Smooth muscle cell (in vitro differentiated cells): Measurements from ENCODE around the gene AP3S1. TPM values are rescaled to one million over a fixed set of nuclear protein-coding genes. Genes with fewer than 3 reads are reported as not detected.

ENCODE experiments used
- DNase-seq: peaks from one replicate; lab custom pipeline; 2025; ENCODE audit not compliant: unreplicated experiment; lab: John Stamatoyannopoulos, UW
- H2AFZ ChIP-seq: fragments of 200-600 bp; sonication (generic); 2 replicates; pipeline ENCODE4 v1.6.0; 2016; ENCODE audit warnings: antibody characterized with exemption, low read depth, mild to moderate bottlenecking
- H3F3A ChIP-seq: fragments of 200-600 bp; sonication (generic); 2 replicates; pipeline ENCODE4 v1.6.0; 2017; ENCODE audit warnings: antibody characterized with exemption, low read depth
- H3K27ac ChIP-seq: fragments of 200-600 bp; sonication (generic); 2 replicates; pipeline ENCODE4 v1.5.1; 2016; ENCODE audit warnings: low read depth, mild to moderate bottlenecking
- H3K27me3 ChIP-seq: fragments of 200-600 bp; sonication (generic); 2 replicates; pipeline ENCODE4 v1.6.1; 2016; ENCODE audit warnings: low read depth, mild to moderate bottlenecking
- H3K36me3 ChIP-seq: fragments of 200-600 bp; sonication (generic); 2 replicates; pipeline ENCODE4 v1.5.1; 2016; ENCODE audit warnings: low read depth
- H3K4me1 ChIP-seq: fragments of 200-600 bp; sonication (generic); 2 replicates; pipeline ENCODE4 v1.5.1; 2016; ENCODE audit warnings: low read depth
- H3K4me2 ChIP-seq: fragments of 200-600 bp; sonication (generic); 2 replicates; pipeline ENCODE4 v1.6.0; 2016; ENCODE audit warnings: mild to moderate bottlenecking
- H3K4me3 ChIP-seq: fragments of 200-600 bp; sonication (generic); 2 replicates; pipeline ENCODE4 v1.5.1; 2016; ENCODE audit warnings: mild to moderate bottlenecking
- H3K79me2 ChIP-seq: fragments of 200-600 bp; sonication (generic); 2 replicates; pipeline ENCODE4 v1.6.0; 2016; ENCODE audit warnings: low read depth, mild to moderate bottlenecking
- H3K9ac ChIP-seq: fragments of 200-600 bp; sonication (generic); 2 replicates; pipeline ENCODE4 v1.6.0; 2016; ENCODE audit warnings: low read depth
- H3K9me3 ChIP-seq: fragments of 200-600 bp; sonication (generic); replicated peaks from 2 replicates; pipeline ENCODE4 v1.5.1; 2016; ENCODE audit warnings: low read depth
- H4K20me1 ChIP-seq: fragments of 200-600 bp; sonication (generic); 2 replicates; pipeline ENCODE4 v1.6.0; 2016; ENCODE audit warnings: low read depth
- CTCF ChIP-seq: fragments of 200-600 bp; sonication (generic); IDR thresholded peaks from 2 replicates; pipeline ENCODE4 v1.5.1; 2017; ENCODE audit warnings: borderline replicate concordance, mild to moderate bottlenecking, antibody characterized with exemption; ENCODE audit not compliant: insufficient read depth, poor library complexity, severe bottlenecking
- WGBS: methylation state at CpG from one replicate; pipeline ENCODE4 v1.1.7; 2016; ENCODE audit warnings: low lambda C conversion rate; 5-methylcytosine and 5-hydroxymethylcytosine counted together
- polyA plus RNA-seq: library from polyadenylated mRNA; unstranded; fragments of >200 nt; fragmentation: Nextera tagmentation; extraction: Ambion mirVana; gene quantifications from 2 replicates; pipeline ENCODE4 v1.2.1, GENCODE V29; 2016
- total RNA-seq: library from RNA; depleted of rRNA; stranded (reverse); fragments of >200 nt; gene quantifications from 2 replicates; pipeline ENCODE4 v1.2.3, GENCODE V29; 2014

The AP3S1 gene
- total and polyA plus RNA-seq, 2 experiments from 2014 or later = 130 to 191 TPM

DNA sequence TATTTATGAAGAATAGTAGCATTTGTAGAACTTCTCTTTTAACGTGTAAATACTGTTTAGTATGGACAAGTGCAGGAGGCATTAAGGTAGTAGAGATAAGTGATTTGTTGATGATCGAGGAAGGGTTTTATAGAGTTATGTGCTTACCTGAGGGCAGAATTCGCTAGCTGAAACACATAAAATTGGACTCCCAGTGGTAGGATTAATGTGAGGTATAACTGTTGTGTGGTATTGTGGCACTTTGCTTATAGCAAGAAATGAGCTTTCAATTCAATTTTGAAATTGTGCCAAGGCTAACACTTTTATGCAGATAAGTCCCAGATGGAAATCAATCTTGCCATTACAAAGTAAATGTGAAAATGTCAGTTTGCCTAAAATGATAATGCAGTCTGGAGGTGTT is 1.2 kb downstream of the AP3S1 start:
- no peaks in the 10 kb centered on the region for H3K9me3 ChIP-seq
- H3F3A ChIP-seq = no peaks in the 10 kb centered on the region
- H3K27me3 ChIP-seq = no peaks in the 10 kb centered on the region
- no peaks in the 10 kb centered on the region for H3K36me3 ChIP-seq
- peak overlapping the region; percentile 96 for H3K4me3 ChIP-seq
- H3K27ac ChIP-seq = no peak overlapping the region
- H4K20me1 ChIP-seq = peaks cover 83% of the 10 kb centered on the region
- TF ChIP-seq CTCF = no peak
- H2AFZ ChIP-seq = no peak overlapping the region
- WGBS = 35% methylated on average over 3 of the region's 3 CpGs
- H3K9ac ChIP-seq = peak overlapping the region; percentile 92
- H3K4me2 ChIP-seq = peak overlapping the region; percentile 85
- H3K79me2 ChIP-seq = peaks cover 95% of the 10 kb centered on the region
- DNase-seq = no peak
- H3K4me1 ChIP-seq = peaks cover 15% of the 10 kb centered on the region

DNA sequence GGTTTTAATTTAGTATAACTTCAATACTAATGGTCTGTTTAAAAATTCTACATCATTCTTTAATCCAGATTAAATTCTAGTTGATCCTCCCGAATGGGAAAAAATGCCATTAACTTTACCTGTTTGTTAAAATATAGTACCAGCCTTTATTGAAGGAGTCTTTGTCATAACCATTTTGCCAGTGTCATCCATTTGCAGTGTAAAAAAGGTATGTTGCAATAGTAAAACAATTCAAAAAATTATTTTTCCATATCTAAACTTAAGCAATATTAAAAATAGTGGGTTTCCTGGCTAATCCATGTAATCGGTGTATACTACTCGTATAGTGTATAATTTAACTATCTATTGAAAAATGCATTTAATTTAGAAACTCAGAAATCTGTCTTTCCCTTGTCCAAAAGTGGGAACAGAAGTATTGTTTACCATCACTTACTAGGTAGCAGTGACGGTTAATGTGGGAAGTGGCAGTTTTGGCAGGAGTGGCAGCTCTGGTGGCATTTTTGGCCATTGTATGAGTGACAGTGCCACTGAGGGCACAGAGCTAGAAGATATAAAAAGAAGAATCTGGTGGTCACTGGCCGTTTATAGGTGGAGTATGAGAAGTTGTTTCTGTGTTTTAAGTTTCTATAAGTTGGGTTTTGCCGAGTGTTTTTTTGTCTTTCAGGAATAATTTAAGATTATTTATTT is 1.9 kb downstream of the AP3S1 start:
- Histone ChIP-seq H3K27me3 (no peaks in the 10 kb centered on the region), H3F3A (no peaks in the 10 kb centered on the region), H3K4me1 (peaks cover 15% of the 10 kb centered on the region), H3K4me3 (peak overlapping the region; percentile 96), H2AFZ (no peak overlapping the region), H3K4me2 (peak overlapping the region; percentile 85), H3K27ac (no peak overlapping the region), H3K9ac (no peak overlapping the region), H3K9me3 (no peaks in the 10 kb centered on the region), H4K20me1 (peaks cover 83% of the 10 kb centered on the region), H3K79me2 (peaks cover 95% of the 10 kb centered on the region), H3K36me3 (no peaks in the 10 kb centered on the region)
- WGBS = 87% methylated on average over 6 of the region's 6 CpGs
- no peak for DNase-seq
- no peak for TF ChIP-seq CTCF

DNA sequence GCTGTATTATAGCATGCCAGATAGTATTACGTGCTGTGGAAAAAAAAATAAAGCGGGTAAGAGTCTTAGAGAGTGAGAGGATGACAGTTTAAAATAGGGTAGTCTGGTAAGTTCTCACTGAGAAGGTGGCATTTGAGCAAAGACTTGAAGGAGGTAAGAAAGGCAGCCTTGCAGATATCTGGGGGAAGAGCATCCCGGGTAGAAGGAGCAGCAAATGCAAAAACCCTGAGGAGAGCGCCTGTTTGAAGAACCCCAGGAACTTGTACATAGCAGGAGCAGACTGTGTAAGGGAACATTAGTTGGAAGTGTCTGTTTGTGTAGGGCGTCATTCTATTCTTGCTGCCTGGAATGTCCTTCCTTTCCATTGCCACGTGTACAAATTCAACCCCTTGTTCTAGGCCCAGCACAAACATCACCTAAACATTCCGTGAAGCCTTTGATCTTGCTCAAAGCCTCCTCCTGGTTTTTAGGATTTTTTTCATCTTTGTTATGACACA is 2.6 kb downstream of the AP3S1 start:
- WGBS = 70% methylated on average over 7 of the region's 7 CpGs
- peaks cover 84% of the 10 kb centered on the region for H4K20me1 ChIP-seq
- DNase-seq = no peak
- H3K27ac ChIP-seq = no peak overlapping the region
- TF ChIP-seq CTCF = no peak
- no peaks in the 10 kb centered on the region for H3F3A ChIP-seq
- no peaks in the 10 kb centered on the region for H3K9me3 ChIP-seq
- no peak overlapping the region for H3K9ac ChIP-seq
- peaks cover 12% of the 10 kb centered on the region for H3K4me1 ChIP-seq
- H3K4me2 ChIP-seq = peak overlapping the region; percentile 85
- H3K4me3 ChIP-seq = no peak overlapping the region
- no peaks in the 10 kb centered on the region for H3K27me3 ChIP-seq
- no peak overlapping the region for H2AFZ ChIP-seq
- no peaks in the 10 kb centered on the region for H3K36me3 ChIP-seq
- H3K79me2 ChIP-seq = peaks cover 95% of the 10 kb centered on the region

DNA sequence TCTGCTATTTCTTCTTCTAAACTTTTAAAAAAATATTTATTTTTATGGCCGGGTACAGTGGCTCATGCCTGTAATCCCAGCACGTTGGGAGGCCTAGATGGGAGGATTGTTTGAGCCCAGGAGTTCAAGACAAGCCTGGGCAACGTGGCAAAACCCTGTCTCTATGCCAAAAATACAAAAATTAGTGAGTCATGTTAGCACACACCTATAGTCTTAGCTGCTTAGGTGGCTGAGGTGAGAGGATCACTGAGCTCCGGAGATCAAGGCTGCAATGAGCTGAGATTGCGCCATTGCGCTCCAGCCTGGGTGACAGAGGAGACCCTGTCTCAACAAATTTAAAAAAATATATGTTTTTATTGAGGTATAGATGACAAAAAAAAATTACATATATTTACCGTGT is 5.6 kb downstream of the AP3S1 start:
- DNase-seq = no peak
- Histone ChIP-seq H3K36me3 (no peaks in the 10 kb centered on the region), H3K27ac (no peak overlapping the region), H3K4me2 (no peak overlapping the region), H3K4me1 (peaks cover 6% of the 10 kb centered on the region), H3K79me2 (peaks cover 100% of the 10 kb centered on the region), H3K9ac (no peak overlapping the region), H2AFZ (no peak overlapping the region), H3K4me3 (no peak overlapping the region), H3K27me3 (no peaks in the 10 kb centered on the region), H3F3A (no peaks in the 10 kb centered on the region), H3K9me3 (no peaks in the 10 kb centered on the region), H4K20me1 (peaks cover 99% of the 10 kb centered on the region)
- 95% methylated on average over 7 of the region's 7 CpGs for WGBS
- no peak for TF ChIP-seq CTCF
